ENCODE measurements around the gene SYTL3.

DNA sequence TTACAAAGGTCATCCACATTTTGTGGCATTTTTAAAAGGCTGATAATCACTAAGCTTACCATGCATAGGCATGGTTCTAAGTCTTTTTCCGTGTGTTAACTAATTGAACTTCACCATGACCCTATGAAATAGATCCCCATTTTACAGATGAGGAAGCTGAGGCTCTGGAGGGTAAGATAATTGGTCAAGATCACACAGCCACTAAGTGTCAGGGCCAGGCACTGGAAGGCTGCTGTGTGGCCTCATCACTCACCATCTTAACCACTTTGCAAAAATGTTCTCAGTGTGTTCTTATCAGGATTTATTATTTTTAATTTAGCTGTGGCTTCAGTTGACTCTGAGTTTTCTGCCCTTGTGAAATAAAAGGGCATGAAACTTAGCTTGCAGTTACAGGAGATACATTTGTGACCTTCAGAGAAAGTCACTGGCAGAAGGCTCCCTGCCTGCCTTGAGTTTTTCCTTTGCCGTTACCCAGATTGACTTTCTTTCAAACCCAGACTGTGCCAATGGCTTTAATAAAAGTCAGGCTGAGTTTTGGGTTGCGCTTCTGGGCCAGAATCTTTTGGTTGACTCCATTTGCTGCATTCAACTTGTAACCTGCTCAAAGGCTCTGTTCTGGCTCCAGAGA is 87.3 kb downstream of the SYTL3 start:
- TF ChIP-seq, protein P1, sequence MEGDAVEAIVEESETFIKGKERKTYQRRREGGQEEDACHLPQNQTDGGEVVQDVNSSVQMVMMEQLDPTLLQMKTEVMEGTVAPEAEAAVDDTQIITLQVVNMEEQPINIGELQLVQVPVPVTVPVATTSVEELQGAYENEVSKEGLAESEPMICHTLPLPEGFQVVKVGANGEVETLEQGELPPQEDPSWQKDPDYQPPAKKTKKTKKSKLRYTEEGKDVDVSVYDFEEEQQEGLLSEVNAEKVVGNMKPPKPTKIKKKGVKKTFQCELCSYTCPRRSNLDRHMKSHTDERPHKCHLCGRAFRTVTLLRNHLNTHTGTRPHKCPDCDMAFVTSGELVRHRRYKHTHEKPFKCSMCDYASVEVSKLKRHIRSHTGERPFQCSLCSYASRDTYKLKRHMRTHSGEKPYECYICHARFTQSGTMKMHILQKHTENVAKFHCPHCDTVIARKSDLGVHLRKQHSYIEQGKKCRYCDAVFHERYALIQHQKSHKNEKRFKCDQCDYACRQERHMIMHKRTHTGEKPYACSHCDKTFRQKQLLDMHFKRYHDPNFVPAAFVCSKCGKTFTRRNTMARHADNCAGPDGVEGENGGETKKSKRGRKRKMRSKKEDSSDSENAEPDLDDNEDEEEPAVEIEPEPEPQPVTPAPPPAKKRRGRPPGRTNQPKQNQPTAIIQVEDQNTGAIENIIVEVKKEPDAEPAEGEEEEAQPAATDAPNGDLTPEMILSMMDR (IDR thresholded peaks at IDR 0.05): no peak
- TF ChIP-seq POLR2A (IDR thresholded peaks at IDR 0.05): no peak
- no peak for TF ChIP-seq POLR2AphosphoS5 (IDR thresholded peaks at IDR 0.05)
